Activated T-cell treated with anti-CD3 and anti-CD28 coated beads for 24 hours (primary cell): Measurements from ENCODE around the gene NUP35.

Experiments used
- DNase-seq: peaks from one replicate; pipeline ENCODE4 v3.0.0-alpha.2; 2020; ENCODE audit warnings: low read depth

The NUP35 gene

DNA sequence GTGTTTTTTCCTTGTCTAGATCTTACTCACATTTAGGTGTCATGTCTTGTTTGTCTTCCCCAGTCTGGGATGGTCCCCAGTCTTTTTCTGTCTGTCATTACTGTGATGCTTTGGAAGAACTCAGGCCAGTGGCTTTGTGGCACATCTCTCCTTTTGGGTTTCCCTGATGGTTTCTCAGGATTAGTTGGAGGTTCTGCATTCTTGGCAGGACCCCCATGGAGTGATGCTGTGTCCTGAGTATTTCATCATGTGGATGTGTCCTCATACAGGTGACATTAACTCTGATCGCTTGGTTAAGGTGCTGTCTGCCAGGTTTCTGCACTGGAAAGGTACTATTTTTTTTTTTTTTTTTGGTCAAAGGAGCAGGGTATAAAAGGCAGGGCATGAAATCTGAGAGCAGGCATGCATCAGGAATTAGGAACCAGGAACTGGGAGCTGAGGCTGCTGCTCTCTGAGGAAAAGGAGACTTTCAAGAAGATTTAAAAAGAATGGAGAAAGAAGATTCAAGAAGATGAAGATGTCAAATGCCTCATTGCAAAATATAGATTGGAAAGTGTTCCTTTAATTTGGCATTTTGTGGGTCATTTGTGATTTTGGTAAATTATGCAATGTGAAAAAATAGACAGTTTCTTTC is 85.3 kb downstream of the NUP35 start:
- DNase-seq = no peak
